GM23338 (cell line): ENCODE data around the gene CPTP. TPM values are rescaled to one million over a fixed set of nuclear protein-coding genes. Genes with fewer than 3 reads are reported as not detected.

Experiments
- ATAC-seq: fragments of 200-7000 bp; cut with Tn5 transposase; 3 replicates; pipeline ENCODE4 v1.9.1; 2020
- DNase-seq: peaks from one replicate; pipeline ENCODE4 v3.0.0-alpha.2; 2015; ENCODE audit warnings: low spot score
- H2AFZ ChIP-seq: fragments of 200-600 bp; sonication (generic); 2 replicates; pipeline ENCODE4 v1.8.0; 2016; ENCODE audit warnings: antibody characterized with exemption, mild to moderate bottlenecking, moderate library complexity
- H3F3A ChIP-seq: fragments of 200-600 bp; sonication (generic); replicated peaks from 2 replicates; pipeline ENCODE4 v1.8.0; 2017; ENCODE audit warnings: antibody characterized with exemption, mixed run types, low read depth
- H3K27ac ChIP-seq: fragments of 200-600 bp; sonication (generic); 2 replicates; pipeline ENCODE4 v1.6.1; 2016; ENCODE audit warnings: low read depth
- H3K27me3 ChIP-seq: fragments of 200-600 bp; sonication (generic); 2 replicates; pipeline ENCODE4 v1.8.0; 2016; ENCODE audit warnings: mild to moderate bottlenecking, mixed run types, moderate library complexity; ENCODE audit not compliant: insufficient read depth
- H3K36me3 ChIP-seq: fragments of 200-600 bp; sonication (generic); 2 replicates; pipeline ENCODE4 v1.8.0; 2016; ENCODE audit warnings: mild to moderate bottlenecking; ENCODE audit not compliant: insufficient read depth
- H3K4me1 ChIP-seq: fragments of 200-600 bp; sonication (generic); 2 replicates; pipeline ENCODE4 v1.8.0; 2016; ENCODE audit warnings: mild to moderate bottlenecking, moderate library complexity; ENCODE audit not compliant: insufficient read depth
- H3K4me2 ChIP-seq: fragments of 200-600 bp; sonication (generic); 2 replicates; pipeline ENCODE4 v1.7.1; 2017; ENCODE audit warnings: mixed run types
- H3K4me3 ChIP-seq: fragments of 200-600 bp; sonication (generic); 2 replicates; pipeline ENCODE4 v1.6.1; 2016; ENCODE audit warnings: mixed run types
- H3K79me2 ChIP-seq: fragments of 200-600 bp; sonication (generic); replicated peaks from 2 replicates; pipeline ENCODE4 v1.8.0; 2017; ENCODE audit warnings: mild to moderate bottlenecking; ENCODE audit not compliant: insufficient read depth
- H3K9me2 ChIP-seq: fragments of 200-600 bp; sonication (generic); 2 replicates; pipeline ENCODE4 v1.8.0; 2017; ENCODE audit not compliant: insufficient read depth
- H4K20me1 ChIP-seq: fragments of 200-600 bp; sonication (generic); replicated peaks from 2 replicates; pipeline ENCODE4 v1.8.0; 2017; ENCODE audit warnings: mild to moderate bottlenecking; ENCODE audit not compliant: insufficient read depth
- H3K27ac Mint-ChIP-seq: 2 replicates; pipeline ENCODE4 v1.8.0; 2020; ENCODE audit warnings: inconsistent platforms, mild to moderate bottlenecking, moderate library complexity, mixed read lengths
- H3K27me3 Mint-ChIP-seq: 3 replicates; pipeline ENCODE4 v1.8.0; 2022; ENCODE audit warnings: low read depth, mild to moderate bottlenecking, moderate library complexity, mixed read lengths, inconsistent platforms; ENCODE audit not compliant: insufficient read depth, poor library complexity
- H3K36me3 Mint-ChIP-seq: 3 replicates; pipeline ENCODE4 v1.8.0; 2021; ENCODE audit warnings: low read depth, mild to moderate bottlenecking, inconsistent platforms, moderate library complexity, mixed read lengths
- H3K4me1 Mint-ChIP-seq: 3 replicates; pipeline ENCODE4 v1.8.0; 2020; ENCODE audit warnings: mild to moderate bottlenecking, inconsistent platforms, mixed read lengths
- H3K4me3 Mint-ChIP-seq: 3 replicates; pipeline ENCODE4 v1.8.0; 2021; ENCODE audit warnings: moderate library complexity, mild to moderate bottlenecking, inconsistent platforms, mixed read lengths
- H3K9me3 Mint-ChIP-seq: 3 replicates; pipeline ENCODE4 v1.8.0; 2020; ENCODE audit warnings: moderate library complexity, mild to moderate bottlenecking, inconsistent platforms, mixed read lengths
- CREB1 ChIP-seq: fragments of 250-450 bp; sonication (Bioruptor Pico); IDR thresholded peaks from 2 replicates; pipeline ENCODE4 v1.5.0; 2020; ENCODE audit warnings: low read depth, mild to moderate bottlenecking, moderate library complexity
- EZH2 ChIP-seq: fragments of 200-600 bp; sonication (generic); IDR thresholded peaks from one replicate; pipeline ENCODE4 v1.8.0; 2017; ENCODE audit warnings: antibody characterized with exemption, mild to moderate bottlenecking, low read depth; ENCODE audit not compliant: unreplicated experiment
- EZH2phosphoT487 ChIP-seq: fragments of 200-600 bp; sonication (generic); IDR thresholded peaks from one replicate; pipeline ENCODE4 v1.8.1; 2018; ENCODE audit warnings: antibody characterized with exemption; ENCODE audit not compliant: unreplicated experiment
- JUNB ChIP-seq: IDR thresholded peaks from one replicate; pipeline ENCODE4 v1.6.1; 2016; ENCODE audit warnings: antibody characterized with exemption; ENCODE audit not compliant: unreplicated experiment
- NANOG ChIP-seq: IDR thresholded peaks from 2 replicates; pipeline ENCODE4 v1.6.1; 2016; ENCODE audit warnings: antibody characterized with exemption, borderline replicate concordance
- POLR2AphosphoS5 ChIP-seq: IDR thresholded peaks from 2 replicates; pipeline ENCODE4 v1.6.1; 2016; ENCODE audit warnings: antibody characterized with exemption, low read depth
- STAT1 ChIP-seq: IDR thresholded peaks from one replicate; pipeline ENCODE4 v1.6.1; 2016; ENCODE audit warnings: antibody characterized with exemption; ENCODE audit not compliant: unreplicated experiment
- ZNF114 ChIP-seq: fragments of 250-450 bp; sonication (Bioruptor Pico); IDR thresholded peaks from 2 replicates; pipeline ENCODE4 v1.5.0; 2020; ENCODE audit warnings: mild to moderate bottlenecking, moderate library complexity
- ZNF331 ChIP-seq: fragments of 250-450 bp; sonication (Bioruptor Pico); IDR thresholded peaks from 2 replicates; pipeline ENCODE4 v1.5.0; 2020; ENCODE audit warnings: low read depth, mild to moderate bottlenecking, moderate library complexity
- polyA plus RNA-seq: library from polyadenylated mRNA; unstranded; fragments of >200 nt; fragmentation: Nextera tagmentation; extraction: Ambion mirVana; gene quantifications from 2 replicates; pipeline ENCODE4 v1.2.1, GENCODE V29; 2016
- total RNA-seq: library from RNA; depleted of rRNA; stranded (reverse); fragments of >200 nt; shearing (Covaris generic); gene quantifications from 2 replicates; pipeline ENCODE4 v1.2.3, GENCODE V29; 2014
- TF ChIP-seq, protein P1 (sequence below), 2 experiments: fragments of 200-600 bp in 1 of 2; sonication (generic) in 1 of 2; conservative IDR thresholded peaks; 2 replicates each; pipeline versions ENCODE4 v1.5.1 to v1.6.1; 2016 to 2017; ENCODE audit warnings: antibody characterized with exemption in 2 of 2, low read depth in 2 of 2, mild to moderate bottlenecking in 2 of 2, moderate library complexity in 1 of 2
- TF ChIP-seq, protein P2 (sequence below): IDR thresholded peaks from one replicate; pipeline ENCODE4 v1.6.1; 2018; ENCODE audit warnings: antibody characterized with exemption; ENCODE audit not compliant: unreplicated experiment
- TF ChIP-seq, protein P3 (sequence below): IDR thresholded peaks from 2 replicates; pipeline ENCODE4 v1.6.1; 2016; ENCODE audit warnings: antibody characterized with exemption
- TF ChIP-seq, protein P4 (sequence below): fragments of 250-450 bp; sonication (Bioruptor Pico); IDR thresholded peaks from 2 replicates; pipeline ENCODE4 v1.5.0; 2020; ENCODE audit warnings: mild to moderate bottlenecking, moderate library complexity

The CPTP gene
- total and polyA plus RNA-seq, 2 experiments from 2014 or later: 8.1 to 13.5 TPM

DNA sequence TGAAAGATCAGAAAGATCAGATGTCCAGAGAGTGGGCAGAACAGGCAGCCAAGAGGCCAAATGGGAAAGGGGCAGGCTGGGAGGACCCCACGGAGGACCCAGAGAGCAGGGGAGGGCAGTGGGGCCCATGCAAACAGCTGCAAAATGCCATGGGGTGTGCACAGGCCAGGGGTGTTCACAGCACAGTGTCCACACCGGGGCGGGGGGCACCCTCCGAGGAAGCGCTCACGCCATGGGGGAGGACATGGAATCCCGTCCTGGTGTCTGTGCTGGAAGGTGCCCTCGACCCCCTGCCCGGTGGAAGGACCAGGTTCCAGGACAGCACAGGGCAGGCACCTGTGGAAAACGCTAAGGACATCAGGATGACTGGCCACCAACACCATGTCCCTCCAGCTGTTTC lies 1.6 kb upstream of the CPTP start:
- peak overlapping the region; percentile 85 for H3K4me3 Mint-ChIP-seq
- no peaks in the 10 kb centered on the region for H3K36me3 ChIP-seq
- H3K27ac ChIP-seq: no peak overlapping the region
- H3K4me2 ChIP-seq: no peak overlapping the region
- H3K79me2 ChIP-seq: peaks cover 60% of the 10 kb centered on the region
- H3K9me2 ChIP-seq: no peaks in the 10 kb centered on the region
- peaks cover 6% of the 10 kb centered on the region; the same call in 1 of the 2 replicates for H3F3A ChIP-seq
- H3K36me3 Mint-ChIP-seq: peaks cover 30% of the 10 kb centered on the region
- no peaks in the 10 kb centered on the region; the same call in 2 of the 3 replicates for H3K9me3 Mint-ChIP-seq
- TF ChIP-seq, protein P1, sequence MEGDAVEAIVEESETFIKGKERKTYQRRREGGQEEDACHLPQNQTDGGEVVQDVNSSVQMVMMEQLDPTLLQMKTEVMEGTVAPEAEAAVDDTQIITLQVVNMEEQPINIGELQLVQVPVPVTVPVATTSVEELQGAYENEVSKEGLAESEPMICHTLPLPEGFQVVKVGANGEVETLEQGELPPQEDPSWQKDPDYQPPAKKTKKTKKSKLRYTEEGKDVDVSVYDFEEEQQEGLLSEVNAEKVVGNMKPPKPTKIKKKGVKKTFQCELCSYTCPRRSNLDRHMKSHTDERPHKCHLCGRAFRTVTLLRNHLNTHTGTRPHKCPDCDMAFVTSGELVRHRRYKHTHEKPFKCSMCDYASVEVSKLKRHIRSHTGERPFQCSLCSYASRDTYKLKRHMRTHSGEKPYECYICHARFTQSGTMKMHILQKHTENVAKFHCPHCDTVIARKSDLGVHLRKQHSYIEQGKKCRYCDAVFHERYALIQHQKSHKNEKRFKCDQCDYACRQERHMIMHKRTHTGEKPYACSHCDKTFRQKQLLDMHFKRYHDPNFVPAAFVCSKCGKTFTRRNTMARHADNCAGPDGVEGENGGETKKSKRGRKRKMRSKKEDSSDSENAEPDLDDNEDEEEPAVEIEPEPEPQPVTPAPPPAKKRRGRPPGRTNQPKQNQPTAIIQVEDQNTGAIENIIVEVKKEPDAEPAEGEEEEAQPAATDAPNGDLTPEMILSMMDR (conservative IDR thresholded peaks at IDR 0.05; ENCODE audit: low read depth in 2 of 2): no peak
- TF ChIP-seq, protein P2, sequence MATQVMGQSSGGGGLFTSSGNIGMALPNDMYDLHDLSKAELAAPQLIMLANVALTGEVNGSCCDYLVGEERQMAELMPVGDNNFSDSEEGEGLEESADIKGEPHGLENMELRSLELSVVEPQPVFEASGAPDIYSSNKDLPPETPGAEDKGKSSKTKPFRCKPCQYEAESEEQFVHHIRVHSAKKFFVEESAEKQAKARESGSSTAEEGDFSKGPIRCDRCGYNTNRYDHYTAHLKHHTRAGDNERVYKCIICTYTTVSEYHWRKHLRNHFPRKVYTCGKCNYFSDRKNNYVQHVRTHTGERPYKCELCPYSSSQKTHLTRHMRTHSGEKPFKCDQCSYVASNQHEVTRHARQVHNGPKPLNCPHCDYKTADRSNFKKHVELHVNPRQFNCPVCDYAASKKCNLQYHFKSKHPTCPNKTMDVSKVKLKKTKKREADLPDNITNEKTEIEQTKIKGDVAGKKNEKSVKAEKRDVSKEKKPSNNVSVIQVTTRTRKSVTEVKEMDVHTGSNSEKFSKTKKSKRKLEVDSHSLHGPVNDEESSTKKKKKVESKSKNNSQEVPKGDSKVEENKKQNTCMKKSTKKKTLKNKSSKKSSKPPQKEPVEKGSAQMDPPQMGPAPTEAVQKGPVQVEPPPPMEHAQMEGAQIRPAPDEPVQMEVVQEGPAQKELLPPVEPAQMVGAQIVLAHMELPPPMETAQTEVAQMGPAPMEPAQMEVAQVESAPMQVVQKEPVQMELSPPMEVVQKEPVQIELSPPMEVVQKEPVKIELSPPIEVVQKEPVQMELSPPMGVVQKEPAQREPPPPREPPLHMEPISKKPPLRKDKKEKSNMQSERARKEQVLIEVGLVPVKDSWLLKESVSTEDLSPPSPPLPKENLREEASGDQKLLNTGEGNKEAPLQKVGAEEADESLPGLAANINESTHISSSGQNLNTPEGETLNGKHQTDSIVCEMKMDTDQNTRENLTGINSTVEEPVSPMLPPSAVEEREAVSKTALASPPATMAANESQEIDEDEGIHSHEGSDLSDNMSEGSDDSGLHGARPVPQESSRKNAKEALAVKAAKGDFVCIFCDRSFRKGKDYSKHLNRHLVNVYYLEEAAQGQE: no peak
- TF ChIP-seq NANOG: no peak
- TF ChIP-seq, protein P3, sequence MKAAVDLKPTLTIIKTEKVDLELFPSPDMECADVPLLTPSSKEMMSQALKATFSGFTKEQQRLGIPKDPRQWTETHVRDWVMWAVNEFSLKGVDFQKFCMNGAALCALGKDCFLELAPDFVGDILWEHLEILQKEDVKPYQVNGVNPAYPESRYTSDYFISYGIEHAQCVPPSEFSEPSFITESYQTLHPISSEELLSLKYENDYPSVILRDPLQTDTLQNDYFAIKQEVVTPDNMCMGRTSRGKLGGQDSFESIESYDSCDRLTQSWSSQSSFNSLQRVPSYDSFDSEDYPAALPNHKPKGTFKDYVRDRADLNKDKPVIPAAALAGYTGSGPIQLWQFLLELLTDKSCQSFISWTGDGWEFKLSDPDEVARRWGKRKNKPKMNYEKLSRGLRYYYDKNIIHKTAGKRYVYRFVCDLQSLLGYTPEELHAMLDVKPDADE: no peak
- no peak for TF ChIP-seq STAT1
- TF ChIP-seq CREB1 (CRISPR knock-in tag): no peak
- no peak for TF ChIP-seq ZNF114 (CRISPR knock-in tag)
- TF ChIP-seq, protein P4, sequence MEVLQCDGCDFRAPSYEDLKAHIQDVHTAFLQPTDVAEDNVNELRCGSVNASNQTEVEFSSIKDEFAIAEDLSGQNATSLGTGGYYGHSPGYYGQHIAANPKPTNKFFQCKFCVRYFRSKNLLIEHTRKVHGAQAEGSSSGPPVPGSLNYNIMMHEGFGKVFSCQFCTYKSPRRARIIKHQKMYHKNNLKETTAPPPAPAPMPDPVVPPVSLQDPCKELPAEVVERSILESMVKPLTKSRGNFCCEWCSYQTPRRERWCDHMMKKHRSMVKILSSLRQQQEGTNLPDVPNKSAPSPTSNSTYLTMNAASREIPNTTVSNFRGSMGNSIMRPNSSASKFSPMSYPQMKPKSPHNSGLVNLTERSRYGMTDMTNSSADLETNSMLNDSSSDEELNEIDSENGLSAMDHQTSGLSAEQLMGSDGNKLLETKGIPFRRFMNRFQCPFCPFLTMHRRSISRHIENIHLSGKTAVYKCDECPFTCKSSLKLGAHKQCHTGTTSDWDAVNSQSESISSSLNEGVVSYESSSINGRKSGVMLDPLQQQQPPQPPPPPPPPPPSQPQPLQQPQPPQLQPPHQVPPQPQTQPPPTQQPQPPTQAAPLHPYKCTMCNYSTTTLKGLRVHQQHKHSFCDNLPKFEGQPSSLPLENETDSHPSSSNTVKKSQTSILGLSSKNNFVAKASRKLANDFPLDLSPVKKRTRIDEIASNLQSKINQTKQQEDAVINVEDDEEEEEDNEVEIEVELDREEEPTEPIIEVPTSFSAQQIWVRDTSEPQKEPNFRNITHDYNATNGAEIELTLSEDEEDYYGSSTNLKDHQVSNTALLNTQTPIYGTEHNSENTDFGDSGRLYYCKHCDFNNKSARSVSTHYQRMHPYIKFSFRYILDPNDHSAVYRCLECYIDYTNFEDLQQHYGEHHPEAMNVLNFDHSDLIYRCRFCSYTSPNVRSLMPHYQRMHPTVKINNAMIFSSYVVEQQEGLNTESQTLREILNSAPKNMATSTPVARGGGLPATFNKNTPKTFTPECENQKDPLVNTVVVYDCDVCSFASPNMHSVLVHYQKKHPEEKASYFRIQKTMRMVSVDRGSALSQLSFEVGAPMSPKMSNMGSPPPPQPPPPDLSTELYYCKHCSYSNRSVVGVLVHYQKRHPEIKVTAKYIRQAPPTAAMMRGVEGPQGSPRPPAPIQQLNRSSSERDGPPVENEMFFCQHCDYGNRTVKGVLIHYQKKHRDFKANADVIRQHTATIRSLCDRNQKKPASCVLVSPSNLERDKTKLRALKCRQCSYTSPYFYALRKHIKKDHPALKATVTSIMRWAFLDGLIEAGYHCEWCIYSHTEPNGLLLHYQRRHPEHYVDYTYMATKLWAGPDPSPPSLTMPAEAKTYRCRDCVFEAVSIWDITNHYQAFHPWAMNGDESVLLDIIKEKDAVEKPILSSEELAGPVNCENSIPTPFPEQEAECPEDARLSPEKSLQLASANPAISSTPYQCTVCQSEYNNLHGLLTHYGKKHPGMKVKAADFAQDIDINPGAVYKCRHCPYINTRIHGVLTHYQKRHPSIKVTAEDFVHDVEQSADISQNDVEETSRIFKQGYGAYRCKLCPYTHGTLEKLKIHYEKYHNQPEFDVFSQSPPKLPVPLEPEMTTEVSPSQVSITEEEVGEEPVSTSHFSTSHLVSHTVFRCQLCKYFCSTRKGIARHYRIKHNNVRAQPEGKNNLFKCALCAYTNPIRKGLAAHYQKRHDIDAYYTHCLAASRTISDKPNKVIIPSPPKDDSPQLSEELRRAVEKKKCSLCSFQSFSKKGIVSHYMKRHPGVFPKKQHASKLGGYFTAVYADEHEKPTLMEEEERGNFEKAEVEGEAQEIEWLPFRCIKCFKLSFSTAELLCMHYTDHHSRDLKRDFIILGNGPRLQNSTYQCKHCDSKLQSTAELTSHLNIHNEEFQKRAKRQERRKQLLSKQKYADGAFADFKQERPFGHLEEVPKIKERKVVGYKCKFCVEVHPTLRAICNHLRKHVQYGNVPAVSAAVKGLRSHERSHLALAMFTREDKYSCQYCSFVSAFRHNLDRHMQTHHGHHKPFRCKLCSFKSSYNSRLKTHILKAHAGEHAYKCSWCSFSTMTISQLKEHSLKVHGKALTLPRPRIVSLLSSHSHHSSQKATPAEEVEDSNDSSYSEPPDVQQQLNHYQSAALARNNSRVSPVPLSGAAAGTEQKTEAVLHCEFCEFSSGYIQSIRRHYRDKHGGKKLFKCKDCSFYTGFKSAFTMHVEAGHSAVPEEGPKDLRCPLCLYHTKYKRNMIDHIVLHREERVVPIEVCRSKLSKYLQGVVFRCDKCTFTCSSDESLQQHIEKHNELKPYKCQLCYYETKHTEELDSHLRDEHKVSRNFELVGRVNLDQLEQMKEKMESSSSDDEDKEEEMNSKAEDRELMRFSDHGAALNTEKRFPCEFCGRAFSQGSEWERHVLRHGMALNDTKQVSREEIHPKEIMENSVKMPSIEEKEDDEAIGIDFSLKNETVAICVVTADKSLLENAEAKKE (CRISPR knock-in tag): no peak
- TF ChIP-seq POLR2AphosphoS5: no peak
- no peak for TF ChIP-seq EZH2phosphoT487
- TF ChIP-seq EZH2: no peak
- no peak for TF ChIP-seq JUNB
- no peak for TF ChIP-seq ZNF331 (CRISPR knock-in tag)
- no peak overlapping the region for H3K27ac Mint-ChIP-seq
- H3K27me3 ChIP-seq: no peaks in the 10 kb centered on the region
- peaks cover 11% of the 10 kb centered on the region for H3K4me1 Mint-ChIP-seq
- peaks cover 14% of the 10 kb centered on the region for H4K20me1 ChIP-seq
- H2AFZ ChIP-seq: no peak overlapping the region
- peaks cover 2% of the 10 kb centered on the region; the same call in 1 of the 2 replicates for H3K4me1 ChIP-seq
- DNase-seq (no peak), ATAC-seq (no peak)
- peaks cover 24% of the 10 kb centered on the region for H3K27me3 Mint-ChIP-seq
- H3K4me3 ChIP-seq: no peak overlapping the region
